IMR-90 (cell line): ENCODE results near the gene TRA2A. TPM values are rescaled to one million over a fixed set of nuclear protein-coding genes. Genes with fewer than 3 reads are reported as not detected.

Experiments
- ATAC-seq: fragments of 200-7000 bp; cut with Tn5 transposase; 2 replicates; pipeline ENCODE4 v1.9.1; 2020; ENCODE audit warnings: low read depth, mild to moderate bottlenecking, moderate library complexity
- BruUV-seq: library from RNA; stranded (reverse); fragments of 400-500 nt; replicated peaks from 2 replicates; lab custom pipeline; 2021; lab: Mats Ljungman, UMichigan
- CTCF ChIA-PET: fragments of 300-600 bp; formaldehyde crosslinking; extraction: SDS; loops from one replicate; lab custom pipeline; 2021; ENCODE audit warnings: antibody characterized with exemption; lab: Yijun Ruan, JAX
- POLR2A ChIA-PET: fragments of 300-600 bp; sonication (Branson Sonifier 250); formaldehyde crosslinking; loops from one replicate; lab custom pipeline; 2022; ENCODE audit warnings: antibody characterized with exemption; ENCODE audit not compliant: unreplicated experiment; lab: Charles Lee
- DNase-seq: peaks from one replicate; pipeline ENCODE4 v3.0.0; 2013
- H2AFZ ChIP-seq: replicated peaks from 2 replicates; pipeline ENCODE3; 2013; ENCODE audit warnings: low read length, mild to moderate bottlenecking; ENCODE audit not compliant: poor library complexity
- H2AK5ac ChIP-seq: 2 replicates; pipeline ENCODE4 v1.6.1; 2013; ENCODE audit warnings: low read depth, low read length, inconsistent platforms
- H2AK9ac ChIP-seq: replicated peaks from 2 replicates; pipeline ENCODE3; 2013; ENCODE audit warnings: mild to moderate bottlenecking, low read depth, low read length, moderate library complexity; ENCODE audit not compliant: poor library complexity
- H2BK120ac ChIP-seq: 2 replicates; pipeline ENCODE4 v1.6.1; 2013; ENCODE audit warnings: low read depth, low read length, inconsistent platforms
- H2BK15ac ChIP-seq: 3 replicates; pipeline ENCODE4 v1.6.1; 2013; ENCODE audit warnings: low read depth, low read length, inconsistent platforms
- H2BK20ac ChIP-seq: 2 replicates; pipeline ENCODE4 v1.6.1; 2013; ENCODE audit warnings: low read depth, mild to moderate bottlenecking, inconsistent platforms, low read length, moderate library complexity
- H2BK5ac ChIP-seq: 2 replicates; pipeline ENCODE4 v1.6.1; 2013; ENCODE audit warnings: mild to moderate bottlenecking, low read depth, low read length, inconsistent platforms; ENCODE audit not compliant: poor library complexity, severe bottlenecking
- H3K14ac ChIP-seq: replicated peaks from 2 replicates; pipeline ENCODE4 v1.6.1; 2013; ENCODE audit warnings: low read depth, low read length, inconsistent platforms
- H3K18ac ChIP-seq: 2 replicates; pipeline ENCODE4 v1.6.1; 2013; ENCODE audit warnings: low read depth, low read length, control low read depth
- H3K23ac ChIP-seq: 2 replicates; pipeline ENCODE4 v1.6.1; 2013; ENCODE audit warnings: low read depth, low read length, inconsistent platforms
- H3K27ac ChIP-seq: 2 replicates; pipeline ENCODE4 v1.5.1; 2013; ENCODE audit warnings: mild to moderate bottlenecking, control low read depth, low read length; ENCODE audit not compliant: insufficient read depth
- H3K27me3 ChIP-seq: 2 replicates; pipeline ENCODE4 v1.6.1; 2013; ENCODE audit warnings: low read length; ENCODE audit not compliant: control insufficient read depth, insufficient read depth
- H3K36me3 ChIP-seq: 2 replicates; pipeline ENCODE4 v1.6.1; 2013; ENCODE audit warnings: low read length, mixed read lengths; ENCODE audit not compliant: control insufficient read depth, insufficient read depth
- H3K4ac ChIP-seq: 2 replicates; pipeline ENCODE4 v1.6.1; 2013; ENCODE audit warnings: low read depth, low read length, inconsistent platforms
- H3K4me1 ChIP-seq: 2 replicates; pipeline ENCODE4 v1.6.1; 2013; ENCODE audit warnings: low read length, mixed read lengths; ENCODE audit not compliant: control insufficient read depth, insufficient read depth
- H3K4me2 ChIP-seq: 2 replicates; pipeline ENCODE4 v1.6.1; 2013; ENCODE audit warnings: low read depth, mild to moderate bottlenecking, control low read depth, low read length, moderate library complexity
- H3K4me3 ChIP-seq: 2 replicates; pipeline ENCODE4 v1.5.1; 2013; ENCODE audit warnings: low read depth, mild to moderate bottlenecking, control low read depth, low read length, moderate library complexity; ENCODE audit not compliant: insufficient read depth
- H3K56ac ChIP-seq: 2 replicates; pipeline ENCODE4 v1.6.1; 2013; ENCODE audit warnings: low read length, inconsistent platforms; ENCODE audit not compliant: insufficient read depth; ENCODE audit errors: extremely low read depth
- H3K79me1 ChIP-seq, 2 experiments: 2 replicates each; pipeline ENCODE4 v1.6.1; 2013; ENCODE audit warnings: low read length in 2 of 2, inconsistent platforms in 1 of 2, low read depth in 1 of 2
- H3K9ac ChIP-seq: 2 replicates; pipeline ENCODE4 v1.6.1; 2013; ENCODE audit warnings: low read depth, low read length, control low read depth
- H3K9me1 ChIP-seq: 2 replicates; pipeline ENCODE4 v1.6.1; 2013; ENCODE audit warnings: low read length, inconsistent platforms; ENCODE audit not compliant: insufficient read depth
- H3K9me3 ChIP-seq: 2 replicates; pipeline ENCODE4 v1.6.1; 2013; ENCODE audit warnings: low read length; ENCODE audit not compliant: control insufficient read depth, insufficient read depth
- H4K20me1 ChIP-seq: 2 replicates; pipeline ENCODE4 v1.6.1; 2013; ENCODE audit warnings: low read length, inconsistent platforms; ENCODE audit not compliant: insufficient read depth
- H4K5ac ChIP-seq: 2 replicates; pipeline ENCODE4 v1.6.1; 2013; ENCODE audit warnings: mild to moderate bottlenecking, low read depth, low read length, control low read depth
- H4K8ac ChIP-seq, 2 experiments: 2 replicates each; pipeline ENCODE4 v1.6.1; 2013; ENCODE audit warnings: low read depth in 2 of 2, low read length in 2 of 2, control low read depth in 1 of 2, inconsistent platforms in 1 of 2
- H4K91ac ChIP-seq: 2 replicates; pipeline ENCODE4 v1.6.1; 2013; ENCODE audit warnings: low read depth, low read length, inconsistent platforms; ENCODE audit not compliant: insufficient read depth
- CEBPB ChIP-seq: IDR thresholded peaks from 2 replicates; pipeline ENCODE4 v1.6.1; 2012; ENCODE audit warnings: low read depth, low read length, improper control_type of control experiment
- POLR2A ChIP-seq: IDR thresholded peaks from 2 replicates; pipeline ENCODE4 v1.6.1; 2012; ENCODE audit warnings: mild to moderate bottlenecking, low read depth, low read length
- RCOR1 ChIP-seq: IDR thresholded peaks from 2 replicates; pipeline ENCODE4 v1.6.1; 2012; ENCODE audit warnings: mild to moderate bottlenecking, low read length, improper control_type of control experiment; ENCODE audit not compliant: insufficient replicate concordance
- USF2 ChIP-seq: fragments of 150-350 bp; IDR thresholded peaks from 2 replicates; pipeline ENCODE4 v1.6.1; 2017; ENCODE audit warnings: mild to moderate bottlenecking, antibody characterized with exemption, low read length, low read depth
- whole genome bisulfite sequencing, 2 experiments: methylation state at CpG; one replicate each; pipeline versions ENCODE4 v1.1.5 to v1.1.7; 2013; ENCODE audit warnings: missing lambda C conversion rate in 2 of 2; ENCODE audit not compliant: insufficient read length in 1 of 2; ENCODE audit errors: extremely low coverage in 2 of 2; 5-methylcytosine and 5-hydroxymethylcytosine counted together
- dilution Hi-C: fragments of 300-500 bp; cut with HindIII; formaldehyde crosslinking; loops from one replicate; pipeline ENCODE4 v1.14.3; 2018; ENCODE audit warnings: low sequenced_read_pairs; ENCODE audit not compliant: unreplicated experiment
- in situ Hi-C: fragments of 300-500 bp; cut with MboI; formaldehyde crosslinking; loops from 3 replicates; pipeline ENCODE4 v1.14.3; 2019; ENCODE audit warnings: low sequenced_read_pairs, inconsistent platforms, mixed read lengths
- intact Hi-C: fragments of 100-400 bp; cut with micrococcal nuclease; formaldehyde crosslinking; loops from 2 replicates; pipeline ENCODE4 v1.10.0; 2022
- microRNA-seq, 2 experiments: library from miRNA; stranded (forward) in 1 of 2; unstranded in 1 of 2; fragments of 10-50 nt in 1 of 2; fragments of <30 nt in 1 of 2; gene quantifications in 1 of 2; microRNA quantifications in 1 of 2; one replicate each; pipeline versions ENCODE3 to v1.1.0; 2013 to 2020; ENCODE audit not compliant: insufficient read depth in 1 of 2, insufficient read length in 1 of 2, unreplicated experiment in 1 of 2
- polyA plus RNA-seq, 3 experiments: library from polyadenylated mRNA; depleted of rRNA; stranded (reverse); fragments of >200 nt; gene quantifications; 2 replicates each; pipeline ENCODE4 v1.2.3, GENCODE V29; 2012; ENCODE audit warnings: low replicate concordance in 1 of 3
- small RNA-seq, 5 experiments: library from RNA; depleted of rRNA; stranded (forward); fragments of <200 nt; gene quantifications; one replicate each; pipeline ENCODE3, GENCODE V24; 2012
- total RNA-seq: library from RNA; depleted of rRNA; stranded (reverse); fragments of >200 nt; gene quantifications from 2 replicates; pipeline ENCODE4 v1.2.3, GENCODE V29; 2012; rRNA removed

Gene TRA2A
- total and polyA plus RNA-seq, 2 of the 4 experiments (the other 2 are of a cell fraction), result 44.3 to 77.3 TPM

DNA sequence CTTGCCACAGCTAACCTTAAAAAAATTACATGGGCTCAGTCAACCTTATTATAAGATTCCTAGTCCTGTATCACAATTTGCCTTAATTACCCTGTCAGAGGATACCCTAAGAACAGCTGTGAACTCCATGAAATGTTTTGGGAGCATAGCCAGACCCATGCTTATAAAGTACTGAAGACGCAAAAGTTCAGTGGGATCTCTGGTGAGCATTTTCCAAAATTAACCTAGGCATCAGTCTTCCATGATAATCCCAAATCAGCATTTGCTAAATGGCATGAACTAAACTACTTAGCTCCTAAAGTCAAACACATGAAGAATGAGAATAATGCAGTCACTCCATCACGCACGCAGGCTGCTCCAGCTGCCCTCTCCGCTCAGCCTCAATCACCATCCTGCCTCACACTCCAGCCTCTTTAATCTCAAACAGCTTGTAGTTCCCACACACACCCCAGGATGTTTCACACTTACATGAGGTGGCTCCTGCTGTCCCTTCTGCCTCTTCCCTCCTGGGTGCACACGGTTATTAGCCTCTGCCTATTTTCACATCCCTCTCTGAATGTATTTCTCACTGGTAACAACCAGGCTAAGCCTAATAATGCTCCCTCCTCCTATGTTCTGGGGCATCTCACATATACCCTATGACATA lies 76.8 kb downstream of the TRA2A start:
- WGBS, 2 experiments, result 72% methylated on average over 4 of the region's 5 CpGs; no CpG with 5 or more reads in 1 of the 2 experiments
- CTCF ChIA-PET, result no interaction called here
- in situ Hi-C loops, result no loop called here

More for the DNA sequence above, 76.8 kb downstream of the TRA2A start:
- no peak overlapping the region for H2BK120ac ChIP-seq
- no peak overlapping the region for H4K91ac ChIP-seq
- H4K5ac ChIP-seq, result no peak overlapping the region
- no peaks in the 10 kb centered on the region for H3K27me3 ChIP-seq
- no peak overlapping the region for H2AK9ac ChIP-seq
- peaks cover 7% of the 10 kb centered on the region; the same call in 1 of the 2 replicates for H3K36me3 ChIP-seq
- H3K9me3 ChIP-seq, result no peaks in the 10 kb centered on the region
- H3K23ac ChIP-seq, result 0 out of 2 replicates have a peak overlapping the region, but pooled peaks have one; percentile 34
- H2AFZ ChIP-seq, result no peak overlapping the region
- no peak overlapping the region for H3K9ac ChIP-seq
- peak overlapping the region; percentile 30; the same call in 1 of the 2 replicates for H2AK5ac ChIP-seq
- no peak overlapping the region for H3K4ac ChIP-seq
- H2BK20ac ChIP-seq, result no peak overlapping the region
- no peak overlapping the region for H3K4me3 ChIP-seq
- peaks cover 12 to 47% of the 10 kb centered on the region in 2 experiments for H3K79me1 ChIP-seq
- no peaks in the 10 kb centered on the region for H3K4me1 ChIP-seq
- no peak for DNase-seq
- H3K14ac ChIP-seq, result 0 out of 2 replicates have a peak overlapping the region, but pooled peaks have one; percentile 46
- H4K20me1 ChIP-seq, result peaks cover 77% of the 10 kb centered on the region
- H3K9me1 ChIP-seq, result peaks cover 14% of the 10 kb centered on the region
- intact Hi-C loops, result no loop called here
- no peak overlapping the region for H3K18ac ChIP-seq
- no peak overlapping the region for H2BK15ac ChIP-seq
- BruUV-seq, result no TSS peak
- no peak overlapping the region for H4K8ac ChIP-seq
- H3K56ac ChIP-seq, result no peak overlapping the region
- no peak for ATAC-seq
- POLR2A ChIA-PET, result no interaction called here
- dilution Hi-C loops, result no loop called here
- no peak for TF ChIP-seq USF2
- TF ChIP-seq RCOR1, result no peak
- TF ChIP-seq CEBPB, result no peak
- TF ChIP-seq POLR2A, result no peak
- no peak overlapping the region for H2BK5ac ChIP-seq
- H3K4me2 ChIP-seq, result no peak overlapping the region
- H3K27ac ChIP-seq, result no peak overlapping the region

Small RNAs within 50 kb of the gene (microRNA-seq; reads per million reads assigned to microRNA genes)
- not detected for gene AC079780.1 (ENCODE audit: insufficient read depth, insufficient read length)
- not detected for gene RF00019 (ENCODE audit: insufficient read depth, insufficient read length)

Small RNAs within 50 kb of the gene (small RNA-seq; reads per million reads assigned to genes)
- gene AC079780.1 (0 to 0.76 (median 0) reads per million in 5 experiments), gene RF00019 (0 reads per million in 5 experiments)

Other genes with a start within 250 kb of the TRA2A start
- gene MALSU1, start 232.6 kb downstream of the TRA2A start, total RNA-seq, result 30.5 and 47.8 TPM in 2 replicates
- gene MALSU1, start 232.6 kb downstream of the TRA2A start, polyA plus RNA-seq (2012; rRNA removed), result 36.0 and 54.4 TPM in 2 replicates
- 59.3 and 94.2 TPM in 2 replicates for gene IGF2BP3, start 61.5 kb downstream of the TRA2A start, total RNA-seq
- 47.6 and 50.9 TPM in 2 replicates for gene IGF2BP3, start 61.5 kb downstream of the TRA2A start, polyA plus RNA-seq (2012; rRNA removed)
- 5.6 and 10.6 TPM in 2 replicates for gene CCDC126, start 65.4 kb upstream of the TRA2A start, total RNA-seq
- gene CCDC126, start 65.4 kb upstream of the TRA2A start, polyA plus RNA-seq (2012; rRNA removed), result 4.1 TPM in 2 replicates
- gene FAM221A, start 148.2 kb upstream of the TRA2A start, total RNA-seq, result 1.1 and 1.4 TPM in 2 replicates
- gene FAM221A, start 148.2 kb upstream of the TRA2A start, polyA plus RNA-seq (2012; rRNA removed), result 2.0 and 2.1 TPM in 2 replicates
- gene STK31, start 178.2 kb upstream of the TRA2A start, total RNA-seq, result not detected in 2 replicates
- gene STK31, start 178.2 kb upstream of the TRA2A start, polyA plus RNA-seq (2012; rRNA removed), result not detected in 2 replicates